ENCODE measurements around the gene DUOX1.

DNA sequence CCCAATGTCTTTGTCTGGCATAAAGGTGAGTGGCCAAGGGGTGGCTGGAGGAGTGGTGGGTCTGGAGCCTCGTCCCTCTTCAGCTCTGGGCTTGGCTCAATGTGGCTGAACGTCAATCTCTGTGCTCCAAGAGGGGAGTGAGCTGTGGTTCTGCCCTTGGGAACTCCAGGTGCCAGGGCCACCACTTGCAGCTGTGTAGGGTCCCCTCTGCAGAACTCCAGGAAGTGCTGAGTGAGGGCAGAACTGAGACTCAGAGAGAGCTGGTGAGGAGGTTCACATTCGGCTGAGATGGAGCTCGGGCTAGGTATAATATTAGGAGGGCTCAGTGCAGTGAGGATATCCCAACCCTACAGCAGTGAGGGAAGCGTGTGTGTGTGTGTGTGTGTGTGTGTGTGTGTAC lies 11.6 kb downstream of the DUOX1 start:
- TF ChIP-seq, protein P1, sequence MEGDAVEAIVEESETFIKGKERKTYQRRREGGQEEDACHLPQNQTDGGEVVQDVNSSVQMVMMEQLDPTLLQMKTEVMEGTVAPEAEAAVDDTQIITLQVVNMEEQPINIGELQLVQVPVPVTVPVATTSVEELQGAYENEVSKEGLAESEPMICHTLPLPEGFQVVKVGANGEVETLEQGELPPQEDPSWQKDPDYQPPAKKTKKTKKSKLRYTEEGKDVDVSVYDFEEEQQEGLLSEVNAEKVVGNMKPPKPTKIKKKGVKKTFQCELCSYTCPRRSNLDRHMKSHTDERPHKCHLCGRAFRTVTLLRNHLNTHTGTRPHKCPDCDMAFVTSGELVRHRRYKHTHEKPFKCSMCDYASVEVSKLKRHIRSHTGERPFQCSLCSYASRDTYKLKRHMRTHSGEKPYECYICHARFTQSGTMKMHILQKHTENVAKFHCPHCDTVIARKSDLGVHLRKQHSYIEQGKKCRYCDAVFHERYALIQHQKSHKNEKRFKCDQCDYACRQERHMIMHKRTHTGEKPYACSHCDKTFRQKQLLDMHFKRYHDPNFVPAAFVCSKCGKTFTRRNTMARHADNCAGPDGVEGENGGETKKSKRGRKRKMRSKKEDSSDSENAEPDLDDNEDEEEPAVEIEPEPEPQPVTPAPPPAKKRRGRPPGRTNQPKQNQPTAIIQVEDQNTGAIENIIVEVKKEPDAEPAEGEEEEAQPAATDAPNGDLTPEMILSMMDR (IDR thresholded peaks at IDR 0.05; ENCODE audit: insufficient read depth, low read depth, low read length) = no peak
- no peak for TF ChIP-seq EZH2 (IDR thresholded peaks at IDR 0.05; ENCODE audit: insufficient read depth, low read length)

Measured in astrocyte (in vitro differentiated cells and primary cell).